HAP-1 (cell line): ENCODE data around the gene UBA6.

Experiments
- DNase-seq, 2 experiments: peaks; one replicate each; pipeline ENCODE4 v3.0.0-alpha.2; 2016 to 2020; ENCODE audit warnings: low spot score in 2 of 2
- H3K27me3 ChIP-seq: fragments of 250-450 bp; sonication (Bioruptor Pico); 2 replicates; pipeline ENCODE4 v1.5.1; 2020; ENCODE audit warnings: low read depth, mild to moderate bottlenecking, moderate library complexity
- H3K36me3 ChIP-seq: fragments of 250-450 bp; sonication (Bioruptor Pico); replicated peaks from 2 replicates; pipeline ENCODE4 v1.5.1; 2020; ENCODE audit warnings: mild to moderate bottlenecking
- H3K4me1 ChIP-seq: fragments of 250-450 bp; sonication (Bioruptor Pico); 2 replicates; pipeline ENCODE4 v1.5.1; 2020; ENCODE audit warnings: mild to moderate bottlenecking
- H3K4me3 ChIP-seq: fragments of 250-450 bp; sonication (Bioruptor Pico); 2 replicates; pipeline ENCODE4 v1.5.1; 2020; ENCODE audit warnings: mild to moderate bottlenecking, moderate library complexity
- H3K9me3 ChIP-seq: fragments of 250-450 bp; sonication (Bioruptor Pico); 2 replicates; pipeline ENCODE4 v1.5.1; 2020; ENCODE audit warnings: mild to moderate bottlenecking, moderate library complexity
- in situ Hi-C: fragments of 300-500 bp; cut with MboI; formaldehyde crosslinking; loops from 3 replicates; pipeline ENCODE4 v1.14.3; 2020; ENCODE audit warnings: low sequenced_read_pairs, inconsistent platforms, mixed read lengths

Gene UBA6

DNA sequence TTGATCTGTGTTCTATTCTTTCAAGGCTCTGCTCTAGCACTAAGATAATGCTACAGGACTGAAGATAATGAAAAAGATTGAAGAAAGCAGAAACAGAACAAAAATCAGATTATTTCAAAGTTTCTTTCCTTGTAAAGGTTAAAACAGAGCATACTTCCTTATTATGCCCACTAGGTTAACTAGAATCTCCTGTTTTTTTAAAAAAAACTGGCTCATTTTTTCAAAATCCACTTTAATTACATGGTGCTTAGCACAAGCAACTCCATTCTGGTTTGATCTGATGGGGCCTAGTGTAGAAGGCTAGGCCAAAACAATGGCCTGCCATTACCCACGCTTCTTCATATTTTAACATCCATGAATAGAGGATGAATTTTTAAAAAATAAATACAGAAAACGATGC lies 1.2 kb upstream of the UBA6 start:
- DNase-seq, result no peak
- peak overlapping the region; percentile 82 for H3K4me3 ChIP-seq
- no peaks in the 10 kb centered on the region for H3K27me3 ChIP-seq
- H3K9me3 ChIP-seq, result no peaks in the 10 kb centered on the region
- H3K4me1 ChIP-seq, result peaks cover 8% of the 10 kb centered on the region; the same call in 1 of the 2 replicates
- in situ Hi-C loops, result no loop called here
- H3K36me3 ChIP-seq, result no peaks in the 10 kb centered on the region; the same call in 1 of the 2 replicates

DNA sequence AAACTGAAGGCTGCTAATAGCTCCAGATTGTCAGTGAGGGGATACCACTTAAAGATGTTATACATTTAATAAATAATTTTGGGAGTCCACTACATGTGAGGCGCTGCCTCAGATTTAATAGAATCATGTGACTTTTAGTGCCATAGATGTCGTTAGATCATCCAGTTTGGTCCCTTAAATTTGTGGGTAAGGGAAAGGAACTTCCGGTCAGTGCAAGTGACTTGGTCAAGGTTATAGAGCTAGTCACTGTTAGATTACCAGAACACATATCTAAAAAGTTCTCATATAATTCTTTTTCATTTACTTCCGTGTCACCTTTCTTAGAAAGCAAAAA lies 529 bp upstream of the UBA6 start:
- H3K4me3 ChIP-seq, result peak overlapping the region; percentile 82
- in situ Hi-C loops, result no loop called here
- no peaks in the 10 kb centered on the region for H3K9me3 ChIP-seq
- no peak for DNase-seq
- H3K36me3 ChIP-seq, result no peaks in the 10 kb centered on the region; the same call in 1 of the 2 replicates
- H3K27me3 ChIP-seq, result no peaks in the 10 kb centered on the region
- peaks cover 8% of the 10 kb centered on the region; the same call in 1 of the 2 replicates for H3K4me1 ChIP-seq

DNA sequence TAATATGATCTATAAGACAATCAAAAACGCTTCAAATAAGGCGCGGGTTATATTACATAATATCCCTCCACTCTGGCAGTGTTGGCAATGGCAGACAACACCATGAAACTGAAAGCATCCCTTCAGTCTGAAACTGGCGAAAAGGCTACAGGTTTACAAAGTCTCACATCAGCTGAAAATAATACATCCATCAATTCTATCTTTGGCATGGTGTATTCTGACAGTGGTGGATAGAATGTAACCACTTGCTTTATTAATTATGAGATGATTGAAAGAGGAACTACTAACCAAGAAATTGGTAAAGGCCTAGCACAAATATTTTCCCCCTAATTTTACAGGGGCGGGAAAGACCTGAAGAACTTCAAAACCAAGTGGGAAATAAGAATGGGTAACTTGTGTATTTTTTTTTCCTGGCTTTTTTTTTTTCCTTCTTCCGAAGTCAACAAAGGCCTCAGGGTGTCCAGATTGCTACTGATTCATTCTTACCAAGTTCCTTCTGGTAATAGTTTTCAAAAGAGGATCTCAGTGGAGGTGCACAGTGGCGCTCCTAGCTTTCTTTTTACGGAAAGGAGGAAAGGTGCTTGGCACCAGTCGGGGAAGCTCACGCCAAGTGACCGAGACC lies 728 bp downstream of the UBA6 start:
- in situ Hi-C loops, result no loop called here
- Histone ChIP-seq H3K27me3 (no peaks in the 10 kb centered on the region), H3K4me1 (peaks cover 8% of the 10 kb centered on the region; the same call in 1 of the 2 replicates), H3K9me3 (no peaks in the 10 kb centered on the region), H3K36me3 (peaks cover 2% of the 10 kb centered on the region; the same call in 1 of the 2 replicates), H3K4me3 (peak overlapping the region; percentile 82)
- DNase-seq, result peak in 1 of 2 experiments; percentile 22

- Histone ChIP-seq H3K4me1 (peaks cover 8% of the 10 kb centered on the region; the same call in 1 of the 2 replicates), H3K27me3 (no peaks in the 10 kb centered on the region), H3K9me3 (no peaks in the 10 kb centered on the region), H3K4me3 (peak overlapping the region; percentile 82), H3K36me3 (peaks cover 8% of the 10 kb centered on the region; the same call in 1 of the 2 replicates)
- in situ Hi-C loops, result no loop called here
- no peak for DNase-seq
These were observed 1.4 kb downstream of the UBA6 start for GRCh38 chr4:67699603-67700002.

DNA sequence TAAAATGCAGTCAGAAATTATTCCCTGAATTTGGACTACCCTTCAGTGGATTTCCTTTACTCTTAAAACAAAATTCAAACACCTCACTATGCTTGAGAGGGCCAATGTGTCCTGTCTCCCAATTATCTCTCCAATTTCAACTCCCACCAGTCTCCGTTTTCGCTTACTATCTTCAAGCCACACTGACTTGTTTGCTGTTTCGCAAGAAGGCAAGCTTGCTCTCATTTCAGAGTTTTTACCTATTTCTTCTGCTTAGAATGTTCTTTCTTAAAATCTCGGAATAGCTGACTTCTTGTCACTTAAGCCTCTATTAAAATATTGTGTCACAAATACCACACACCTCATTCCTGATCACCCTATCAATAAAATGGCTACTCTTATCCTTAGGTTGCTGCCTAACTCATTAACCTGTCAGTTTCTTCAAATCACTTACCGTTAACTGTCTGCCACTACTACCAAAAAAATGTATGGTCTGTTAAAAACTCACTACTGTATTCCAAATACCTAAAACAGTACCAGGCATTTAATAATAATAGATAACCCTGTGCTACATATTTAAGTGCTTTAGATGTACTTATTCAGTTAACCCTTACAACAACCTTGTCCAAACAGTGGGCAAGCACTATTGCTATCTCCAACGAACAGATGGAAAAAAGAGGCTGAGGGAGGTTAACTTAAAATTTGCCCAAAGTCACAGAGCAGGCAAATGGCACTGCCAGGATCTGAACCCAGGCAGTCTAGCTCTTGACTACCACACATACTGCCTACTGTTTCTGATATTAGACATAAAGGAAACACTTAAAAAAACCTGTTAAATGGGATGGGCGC lies 2.9 kb downstream of the UBA6 start:
- no peak for DNase-seq
- H3K36me3 ChIP-seq, result peaks cover 13% of the 10 kb centered on the region; the same call in 1 of the 2 replicates
- no peaks in the 10 kb centered on the region for H3K9me3 ChIP-seq
- in situ Hi-C loops, result no loop called here
- no peaks in the 10 kb centered on the region for H3K27me3 ChIP-seq
- H3K4me3 ChIP-seq, result no peak overlapping the region
- H3K4me1 ChIP-seq, result peaks cover 6% of the 10 kb centered on the region; the same call in 1 of the 2 replicates

GRCh38 chr4:67696061-67696460 lies 4.9 kb downstream of the UBA6 start:
- no peak for DNase-seq
- H3K9me3 ChIP-seq, result no peaks in the 10 kb centered on the region
- H3K4me1 ChIP-seq, result no peaks in the 10 kb centered on the region; the same call in 1 of the 2 replicates
- no peaks in the 10 kb centered on the region for H3K27me3 ChIP-seq
- H3K4me3 ChIP-seq, result no peak overlapping the region
- in situ Hi-C loops, result no loop called here
- peaks cover 23% of the 10 kb centered on the region for H3K36me3 ChIP-seq

DNA sequence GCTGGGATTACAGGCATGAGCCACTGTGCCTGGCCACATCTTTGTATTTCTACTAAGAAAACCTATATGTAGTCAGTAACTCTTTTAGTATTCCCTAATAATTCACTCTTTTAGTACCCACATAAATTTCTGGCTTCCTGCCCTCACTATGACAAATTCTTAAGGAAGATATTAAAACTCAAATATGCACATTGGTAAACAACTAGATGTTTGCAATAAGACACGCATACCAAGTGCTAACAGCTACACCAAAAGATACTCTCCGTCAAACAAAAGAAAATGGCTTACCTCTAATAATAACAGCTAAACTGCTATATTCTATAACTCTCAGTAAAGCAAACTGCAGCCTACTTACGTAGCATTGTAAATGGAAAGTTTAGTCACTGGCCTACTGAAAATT lies 6.3 kb downstream of the UBA6 start:
- Histone ChIP-seq H3K4me3 (no peak overlapping the region), H3K36me3 (peaks cover 25% of the 10 kb centered on the region), H3K27me3 (no peaks in the 10 kb centered on the region), H3K4me1 (no peaks in the 10 kb centered on the region; the same call in 1 of the 2 replicates), H3K9me3 (no peaks in the 10 kb centered on the region)
- in situ Hi-C loops, result no loop called here
- DNase-seq, result no peak

- in situ Hi-C loops, result no loop called here
- peaks cover 26% of the 10 kb centered on the region for H3K36me3 ChIP-seq
- DNase-seq, result no peak
These were observed 9.6 kb downstream of the UBA6 start for GRCh38 chr4:67691328-67691727.

DNA sequence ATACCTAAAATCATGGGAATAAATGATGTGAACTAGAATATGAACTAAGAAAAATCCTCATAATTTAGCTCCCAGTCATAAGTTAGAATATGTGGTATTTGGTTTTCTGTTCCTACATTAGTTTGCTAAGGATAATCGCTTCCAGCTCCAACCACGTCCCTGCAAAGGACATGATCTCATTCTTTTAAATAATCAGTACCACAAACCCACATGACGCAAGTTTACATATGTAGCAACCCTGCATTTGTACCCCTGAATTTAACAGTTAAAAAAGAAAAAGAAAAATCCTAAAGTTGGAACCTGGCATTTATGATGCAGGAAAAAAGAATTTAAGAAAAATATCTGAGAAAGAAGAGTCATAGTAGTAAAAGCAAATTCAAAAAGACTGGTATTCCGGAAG lies 13.3 kb downstream of the UBA6 start:
- in situ Hi-C loops, result no loop called here
- no peaks in the 10 kb centered on the region for H3K4me1 ChIP-seq
- H3K9me3 ChIP-seq, result no peaks in the 10 kb centered on the region
- H3K4me3 ChIP-seq, result no peak overlapping the region
- no peak for DNase-seq
- peaks cover 10% of the 10 kb centered on the region for H3K36me3 ChIP-seq
- H3K27me3 ChIP-seq, result no peaks in the 10 kb centered on the region

More at GRCh38 chr4:67691328-67691727, 9.6 kb downstream of the UBA6 start:
- Histone ChIP-seq H3K27me3 (no peaks in the 10 kb centered on the region), H3K9me3 (no peaks in the 10 kb centered on the region), H3K4me1 (no peaks in the 10 kb centered on the region), H3K4me3 (no peak overlapping the region)

- in situ Hi-C loops, result no loop called here
- Histone ChIP-seq H3K36me3 (peaks cover 4% of the 10 kb centered on the region; the same call in 1 of the 2 replicates), H3K4me1 (no peaks in the 10 kb centered on the region), H3K27me3 (no peaks in the 10 kb centered on the region), H3K4me3 (no peak overlapping the region), H3K9me3 (no peaks in the 10 kb centered on the region)
- no peak for DNase-seq
These were observed 15.5 kb downstream of the UBA6 start for GRCh38 chr4:67685532-67685859.

GRCh38 chr4:67684839-67685531 lies 16.0 kb downstream of the UBA6 start:
- Histone ChIP-seq H3K36me3 (peaks cover 4% of the 10 kb centered on the region; the same call in 1 of the 2 replicates), H3K27me3 (no peaks in the 10 kb centered on the region), H3K9me3 (no peaks in the 10 kb centered on the region), H3K4me1 (no peaks in the 10 kb centered on the region), H3K4me3 (no peak overlapping the region)
- no peak for DNase-seq
- in situ Hi-C loops, result no loop called here

GRCh38 chr4:67682266-67682665 lies 18.7 kb downstream of the UBA6 start:
- no peaks in the 10 kb centered on the region for H3K9me3 ChIP-seq
- no peaks in the 10 kb centered on the region for H3K27me3 ChIP-seq
- in situ Hi-C loops, result no loop called here
- no peak overlapping the region for H3K4me3 ChIP-seq
- no peak for DNase-seq
- no peaks in the 10 kb centered on the region for H3K4me1 ChIP-seq
- H3K36me3 ChIP-seq, result peaks cover 11% of the 10 kb centered on the region

- H3K9me3 ChIP-seq, result no peaks in the 10 kb centered on the region
- no peaks in the 10 kb centered on the region for H3K27me3 ChIP-seq
- peaks cover 20% of the 10 kb centered on the region for H3K36me3 ChIP-seq
- H3K4me3 ChIP-seq, result no peak overlapping the region
- in situ Hi-C loops, result no loop called here
- no peaks in the 10 kb centered on the region for H3K4me1 ChIP-seq
- no peak for DNase-seq
These were observed 20.3 kb downstream of the UBA6 start for GRCh38 chr4:67680581-67681222.
